PC-9 (cell line): ENCODE results near the gene FBXO38. TPM values are rescaled to one million over a fixed set of nuclear protein-coding genes. Genes with fewer than 3 reads are reported as not detected.

ENCODE experiments used
- BruUV-seq: library from RNA; stranded (reverse); fragments of 400-500 nt; replicated peaks from 2 replicates; lab custom pipeline; 2021; lab: Mats Ljungman, UMichigan
- CTCF ChIA-PET: fragments of 300-600 bp; sonication (Branson Sonifier 250); formaldehyde crosslinking; loops from one replicate; lab custom pipeline; 2022; ENCODE audit warnings: antibody characterized with exemption; lab: Charles Lee
- POLR2A ChIA-PET: fragments of 300-600 bp; sonication (Branson Sonifier 250); formaldehyde crosslinking; loops from one replicate; lab custom pipeline; 2022; ENCODE audit warnings: antibody characterized with exemption; ENCODE audit not compliant: unreplicated experiment; lab: Charles Lee
- DNase-seq, 2 experiments: peaks; one replicate each; pipeline versions ENCODE4 v3.0.0 to v3.0.0-alpha.2; 2015 to 2022; ENCODE audit warnings: mixed read lengths in 1 of 2
- H2AFZ ChIP-seq: fragments of 200-600 bp; sonication (generic); 2 replicates; pipeline ENCODE4 v1.8.1; 2017; ENCODE audit warnings: antibody characterized with exemption
- H3F3A ChIP-seq: fragments of 200-600 bp; sonication (generic); 2 replicates; pipeline ENCODE4 v1.8.1; 2017; ENCODE audit warnings: antibody characterized with exemption, mild to moderate bottlenecking, low read depth; ENCODE audit not compliant: insufficient read depth
- H3K27ac ChIP-seq: fragments of 200-600 bp; sonication (generic); 2 replicates; pipeline ENCODE4 v1.6.1; 2016; ENCODE audit warnings: mixed run types
- H3K27me3 ChIP-seq: fragments of 200-600 bp; sonication (generic); 2 replicates; pipeline ENCODE4 v1.6.1; 2016; ENCODE audit warnings: low read depth, mixed run types; ENCODE audit not compliant: insufficient read depth
- H3K36me3 ChIP-seq: fragments of 200-600 bp; sonication (generic); 2 replicates; pipeline ENCODE4 v1.6.1; 2016; ENCODE audit warnings: low read depth, mixed run types
- H3K4me1 ChIP-seq: fragments of 200-600 bp; sonication (generic); replicated peaks from 2 replicates; pipeline ENCODE4 v1.6.1; 2016; ENCODE audit warnings: mixed run types; ENCODE audit not compliant: insufficient read depth
- H3K4me2 ChIP-seq: fragments of 200-600 bp; sonication (generic); 2 replicates; pipeline ENCODE4 v1.6.1; 2017; ENCODE audit warnings: mixed run types
- H3K4me3 ChIP-seq: fragments of 200-600 bp; sonication (generic); 2 replicates; pipeline ENCODE4 v1.6.1; 2016; ENCODE audit warnings: mixed run types
- H3K79me2 ChIP-seq: fragments of 200-600 bp; sonication (generic); 2 replicates; pipeline ENCODE4 v1.6.1; 2017; ENCODE audit warnings: low read depth, mixed run types
- H3K9me2 ChIP-seq: fragments of 200-600 bp; sonication (generic); 2 replicates; pipeline ENCODE4 v1.8.1; 2017; ENCODE audit warnings: mild to moderate bottlenecking; ENCODE audit not compliant: insufficient read depth
- H3K9me3 ChIP-seq: fragments of 200-600 bp; sonication (generic); 2 replicates; pipeline ENCODE4 v1.8.1; 2016; ENCODE audit warnings: low read depth; ENCODE audit not compliant: insufficient read depth
- H4K20me1 ChIP-seq: fragments of 200-600 bp; sonication (generic); 2 replicates; pipeline ENCODE4 v1.8.1; 2017; ENCODE audit not compliant: insufficient read depth
- CTCF ChIP-seq: fragments of 200-600 bp; sonication (generic); conservative IDR thresholded peaks from 2 replicates; pipeline ENCODE4 v1.6.1; 2017; ENCODE audit warnings: mixed run types, antibody characterized with exemption, mild to moderate bottlenecking, moderate library complexity
- EZH2 ChIP-seq: fragments of 200-600 bp; sonication (generic); IDR thresholded peaks from 2 replicates; pipeline ENCODE4 v1.8.0; 2017; ENCODE audit warnings: antibody characterized with exemption, low read depth
- intact Hi-C: fragments of 100-400 bp; cut with micrococcal nuclease; formaldehyde crosslinking; loops from one replicate; pipeline ENCODE4 v1.10.0; 2022; ENCODE audit not compliant: unreplicated experiment
- total RNA-seq: library from RNA; stranded (reverse); gene quantifications from 2 replicates; pipeline ENCODE4 v1.2.3, GENCODE V29; 2021

The FBXO38 gene
- total RNA-seq, 1 experiment from 2014 or later: 49.8 TPM

- Histone ChIP-seq H3K79me2 (no peaks in the 10 kb centered on the region), H3K9me2 (no peaks in the 10 kb centered on the region), H3K36me3 (peaks cover 60% of the 10 kb centered on the region), H2AFZ (no peak overlapping the region), H3K4me1 (no peaks in the 10 kb centered on the region), H3K27me3 (no peaks in the 10 kb centered on the region), H3K9me3 (no peaks in the 10 kb centered on the region), H3K4me3 (no peak overlapping the region), H4K20me1 (no peaks in the 10 kb centered on the region), H3F3A (0 out of 2 replicates have a peak, but pooled peaks cover 4% of the 10 kb centered on the region), H3K4me2 (no peak overlapping the region), H3K27ac (no peak overlapping the region)
- no peak for DNase-seq
- BruUV-seq: no TSS peak
- ChIA-PET POLR2A (no interaction called here), CTCF (interaction anchor here (0.6 kb wide), 1 partner anchor 322 kb away, joined by 4 read pairs; no protein-coding TSS in a partner anchor)
- TF ChIP-seq EZH2: no peak
- no peak for TF ChIP-seq CTCF
- intact Hi-C loops: no loop called here
Measured at GRCh38 chr5:148406406-148406805, 22.6 kb downstream of the FBXO38 start.

DNA sequence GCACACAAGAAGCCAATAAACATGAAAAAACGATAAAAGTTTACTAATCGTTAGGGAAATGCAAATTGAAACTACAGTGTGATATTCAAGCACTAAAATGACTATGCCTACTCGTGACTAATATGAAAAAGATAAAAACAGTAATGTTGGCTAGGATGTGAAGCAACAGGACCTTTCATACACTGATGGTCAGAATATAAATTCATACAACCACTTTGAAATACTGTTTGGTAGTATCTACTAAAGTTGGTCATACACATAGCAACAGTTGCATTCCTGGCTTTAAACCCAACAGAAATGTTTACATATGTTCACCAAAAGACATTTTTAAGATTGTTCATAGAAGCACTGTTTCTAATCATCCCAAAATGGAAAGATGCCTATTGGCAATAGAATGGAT is 24.3 kb downstream of the FBXO38 start:
- no peaks in the 10 kb centered on the region for H3F3A ChIP-seq
- TF ChIP-seq CTCF (no peak), EZH2 (no peak)
- peaks cover 44% of the 10 kb centered on the region for H3K36me3 ChIP-seq
- intact Hi-C loops: no loop called here
- DNase-seq: no peak
- H3K4me2 ChIP-seq: no peak overlapping the region
- no peaks in the 10 kb centered on the region for H3K9me3 ChIP-seq
- ChIA-PET POLR2A (interaction anchor here (0.5 kb wide), 1 partner anchor 71 kb away, joined by 5 read pairs; no protein-coding TSS in a partner anchor), CTCF (no interaction called here)
- no peaks in the 10 kb centered on the region for H3K4me1 ChIP-seq
- H3K9me2 ChIP-seq: no peaks in the 10 kb centered on the region
- no peak overlapping the region for H2AFZ ChIP-seq
- BruUV-seq: no TSS peak
- H4K20me1 ChIP-seq: no peaks in the 10 kb centered on the region
- H3K27me3 ChIP-seq: no peaks in the 10 kb centered on the region
- H3K79me2 ChIP-seq: no peaks in the 10 kb centered on the region
- no peak overlapping the region for H3K27ac ChIP-seq
- H3K4me3 ChIP-seq: no peak overlapping the region

DNA sequence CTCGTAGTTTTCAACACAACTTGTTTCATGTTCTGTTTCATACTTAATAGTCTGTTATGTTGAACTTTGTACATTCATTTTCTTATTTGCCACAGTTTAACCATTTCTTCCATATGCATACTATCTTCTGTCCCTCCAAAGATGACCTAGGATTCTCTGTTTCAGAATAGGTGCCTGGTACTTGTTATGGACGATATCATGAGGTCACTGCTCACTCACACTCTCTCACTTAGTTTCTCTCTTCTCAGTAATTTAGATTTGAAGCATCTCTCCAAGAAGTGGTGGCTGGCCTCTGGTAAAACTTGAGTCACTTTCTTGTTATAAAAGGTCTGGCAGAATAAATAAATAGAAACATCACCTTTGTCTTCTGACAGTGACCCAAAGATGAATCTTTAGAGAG is 28.4 kb downstream of the FBXO38 start:
- no peak for DNase-seq
- intact Hi-C loops: no loop called here
- POLR2A ChIA-PET: no interaction called here
- Histone ChIP-seq H3K9me2 (no peaks in the 10 kb centered on the region), H3K9me3 (no peaks in the 10 kb centered on the region), H3K79me2 (no peaks in the 10 kb centered on the region), H3K27ac (no peak overlapping the region), H3K4me2 (no peak overlapping the region), H3K4me1 (no peaks in the 10 kb centered on the region), H3K27me3 (no peaks in the 10 kb centered on the region), H4K20me1 (no peaks in the 10 kb centered on the region), H3K4me3 (no peak overlapping the region), H2AFZ (no peak overlapping the region), H3F3A (no peaks in the 10 kb centered on the region), H3K36me3 (peaks cover 41% of the 10 kb centered on the region)
- no peak for TF ChIP-seq EZH2
- TF ChIP-seq CTCF: no peak
- no TSS peak for BruUV-seq
- CTCF ChIA-PET: no interaction called here
